Endothelial cell of umbilical vein (primary cell): ENCODE results near the gene ITGA11. TPM values are rescaled to one million over a fixed set of nuclear protein-coding genes. Genes with fewer than 3 reads are reported as not detected.

ENCODE experiments used
- BruUV-seq: library from RNA; stranded (reverse); fragments of 400-500 nt; replicated peaks from 2 replicates; lab custom pipeline; 2021; lab: Mats Ljungman, UMichigan
- CTCF ChIA-PET: fragments of 300-600, 350-600 bp; sonication (Branson Sonifier 250); formaldehyde crosslinking; loops from one replicate; lab custom pipeline; 2021; ENCODE audit warnings: antibody characterized with exemption, inconsistent platforms; lab: Charles Lee
- POLR2A ChIA-PET: fragments of 300-600, 350-600 bp; sonication (Branson Sonifier 250); formaldehyde crosslinking; loops from one replicate; lab custom pipeline; 2021; ENCODE audit warnings: antibody characterized with exemption, inconsistent platforms; lab: Charles Lee
- DNase-seq: peaks from one replicate; pipeline ENCODE4 v3.0.0-alpha.2; 2011; ENCODE audit warnings: low read depth, low spot score
- FAIRE-seq: peaks from 2 replicates; lab custom pipeline; 2011; peaks lifted over from hg19 to GRCh38; lab: Jason Lieb, UNC
- H2AFZ ChIP-seq: 2 replicates; pipeline ENCODE4 v1.6.0; 2012; ENCODE audit warnings: low read depth, low read length, control low read depth, inconsistent platforms
- H3K27ac ChIP-seq: 2 replicates; pipeline ENCODE4 v1.5.1; 2011; ENCODE audit warnings: low read depth, mild to moderate bottlenecking, control low read depth, low read length, moderate library complexity; ENCODE audit not compliant: insufficient read depth
- H3K27me3 ChIP-seq, 2 experiments: 2 replicates each; pipeline versions ENCODE4 v1.6.0 to v1.6.1; 2011; ENCODE audit warnings: low read length in 2 of 2, mixed read lengths in 1 of 2; ENCODE audit not compliant: control insufficient read depth in 2 of 2, insufficient read depth in 2 of 2
- H3K36me3 ChIP-seq, 2 experiments: 2 replicates in 1 of 2; 3 replicates in 1 of 2; pipeline ENCODE4 v1.5.1; 2011; ENCODE audit warnings: low read length in 2 of 2, mild to moderate bottlenecking in 1 of 2, moderate library complexity in 1 of 2; ENCODE audit not compliant: control insufficient read depth in 2 of 2, insufficient read depth in 2 of 2; ENCODE audit errors: extremely low read depth in 1 of 2
- H3K4me1 ChIP-seq: 3 replicates; pipeline ENCODE4 v1.5.1; 2011; ENCODE audit warnings: mild to moderate bottlenecking, low read length; ENCODE audit not compliant: control insufficient read depth, insufficient read depth; ENCODE audit errors: extremely low read depth
- H3K4me2 ChIP-seq: 2 replicates; pipeline ENCODE4 v1.6.1; 2011; ENCODE audit warnings: low read length, control low read depth, mixed read lengths; ENCODE audit not compliant: insufficient read depth
- H3K4me3 ChIP-seq, 3 experiments: fragments of 200-600 bp in 1 of 3; sonication (generic), shearing (Covaris generic) in 1 of 3; replicated peaks in 1 of 3; 2 replicates each; pipeline ENCODE4 v1.5.1; 2011 to 2016; ENCODE audit warnings: control low read depth in 3 of 3, low read length in 3 of 3, mild to moderate bottlenecking in 2 of 3, inconsistent platforms in 1 of 3, low read depth in 1 of 3, moderate library complexity in 1 of 3; ENCODE audit not compliant: insufficient read depth in 1 of 3
- H3K79me2 ChIP-seq: 2 replicates; pipeline ENCODE4 v1.6.0; 2012; ENCODE audit warnings: low read length, inconsistent platforms; ENCODE audit not compliant: control insufficient read depth, insufficient read depth
- H3K9ac ChIP-seq: replicated peaks from 2 replicates; pipeline ENCODE3; 2011; ENCODE audit warnings: low read length, control low read depth; ENCODE audit not compliant: insufficient read depth; ENCODE audit errors: extremely low read depth
- H3K9me1 ChIP-seq: replicated peaks from 3 replicates; pipeline ENCODE4 v1.6.0; 2011; ENCODE audit warnings: mild to moderate bottlenecking, low read length; ENCODE audit not compliant: control insufficient read depth, insufficient read depth; ENCODE audit errors: extremely low read depth
- H3K9me3 ChIP-seq: replicated peaks from 2 replicates; pipeline ENCODE4 v1.5.1; 2012; ENCODE audit warnings: low read length, inconsistent platforms; ENCODE audit not compliant: control insufficient read depth, insufficient read depth
- H4K20me1 ChIP-seq: replicated peaks from 2 replicates; pipeline ENCODE3; 2011; ENCODE audit warnings: mild to moderate bottlenecking, low read length; ENCODE audit not compliant: control insufficient read depth, insufficient read depth; ENCODE audit errors: extremely low read depth
- CTCF ChIP-seq, 2 donors: IDR thresholded peaks; 1 replicate in 1 of 2; 2 replicates in 1 of 2; pipeline ENCODE4 v1.5.1; 2011; ENCODE audit warnings: low read length in 2 of 2, mild to moderate bottlenecking in 2 of 2, moderate library complexity in 2 of 2, control low read depth in 1 of 2, inconsistent platforms in 1 of 2, low read depth in 1 of 2; ENCODE audit not compliant: insufficient read depth in 1 of 2; ENCODE audit errors: extremely low read depth in 1 of 2
- EZH2 ChIP-seq: IDR thresholded peaks from 2 replicates; pipeline ENCODE4 v1.6.1; 2012; ENCODE audit warnings: borderline replicate concordance, low read depth, mild to moderate bottlenecking, moderate library complexity, low read length, inconsistent platforms; ENCODE audit not compliant: severe bottlenecking
- FOS ChIP-seq: IDR thresholded peaks from 2 replicates; pipeline ENCODE4 v1.6.1; 2011; ENCODE audit warnings: mild to moderate bottlenecking, low read length, moderate library complexity, borderline replicate concordance; ENCODE audit not compliant: insufficient read depth
- GATA2 ChIP-seq: IDR thresholded peaks from 2 replicates; pipeline ENCODE4 v1.7.0; 2011; ENCODE audit warnings: low read depth, mild to moderate bottlenecking, moderate library complexity, mixed read lengths, low read length; ENCODE audit not compliant: insufficient read length, insufficient read depth
- JUN ChIP-seq: IDR thresholded peaks from 2 replicates; pipeline ENCODE4 v1.6.1; 2011; ENCODE audit warnings: borderline replicate concordance, low read depth; ENCODE audit not compliant: insufficient read length, insufficient read depth
- MAX ChIP-seq: IDR thresholded peaks from 2 replicates; pipeline ENCODE4 v1.6.1; 2011; ENCODE audit not compliant: insufficient read depth, insufficient read length
- MYC ChIP-seq: IDR thresholded peaks from one replicate; pipeline ENCODE4 v1.6.1; 2011; ENCODE audit warnings: mild to moderate bottlenecking, low read depth, low read length
- POLR2A ChIP-seq: IDR thresholded peaks from 2 replicates; pipeline ENCODE4 v1.6.1; 2012; ENCODE audit warnings: low read depth, mild to moderate bottlenecking, control low read depth, low read length
- POLR2AphosphoS5 ChIP-seq: IDR thresholded peaks from 2 replicates; pipeline ENCODE4 v1.6.1; 2012; ENCODE audit warnings: low read depth, mild to moderate bottlenecking, control low read depth, low read length, moderate library complexity; ENCODE audit not compliant: insufficient read depth
- dilution Hi-C: fragments of 300-500 bp; cut with MboI; formaldehyde crosslinking; loops from one replicate; pipeline ENCODE4 v1.15.0; 2019; ENCODE audit warnings: low sequenced_read_pairs; ENCODE audit not compliant: extremely low pct_ligation_motif_present
- intact Hi-C: fragments of 100-400 bp; cut with micrococcal nuclease; formaldehyde crosslinking; loops from one replicate; pipeline ENCODE4 v1.10.0; 2022
- polyA plus RNA-seq, 4 experiments: library from polyadenylated mRNA; depleted of rRNA in 3 of 4; stranded (reverse) in 3 of 4; unstranded in 1 of 4; fragments of >200 nt; gene quantifications; 2 replicates each; pipeline versions ENCODE4 v1.2.1 to v1.2.3, GENCODE V29; 2011 to 2012; ENCODE audit warnings: missing spikeins in 1 of 4
- total RNA-seq: library from RNA; stranded (reverse); gene quantifications from 2 replicates; pipeline ENCODE4 v1.2.3, GENCODE V29; 2021

Gene ITGA11
- total and polyA plus RNA-seq, 2 donors (not counting 3 experiments of a cell fraction or from before 2014, with no cell fraction given) = 0.18 to 1.0 TPM

- H3K9me1 ChIP-seq = no peaks in the 10 kb centered on the region
- no peaks in the 10 kb centered on the region for H3K27me3 ChIP-seq
- intact Hi-C loops (no loop called here), dilution Hi-C loops (no loop called here)
- FAIRE-seq = no peak
- H3K4me3 ChIP-seq = no peak overlapping the region
- no peak overlapping the region for H3K9ac ChIP-seq
- ChIA-PET POLR2A (interaction anchor here (0.6 kb wide), 1 partner anchor 347 kb away, joined by 4 read pairs; no protein-coding TSS in a partner anchor), CTCF (interaction anchor here (1.4 to 4.7 kb wide), 3 partner anchors 8 to 63 kb away, joined by 3 to 53 read pairs (median 4); no protein-coding TSS in a partner anchor)
- H3K4me1 ChIP-seq = peaks cover 23% of the 10 kb centered on the region
- TF ChIP-seq GATA2 = no peak
- TF ChIP-seq EZH2 = no peak
- TF ChIP-seq FOS = no peak
- no peak for TF ChIP-seq MAX
- no peak for TF ChIP-seq JUN
- no peak for TF ChIP-seq POLR2AphosphoS5
- no peak for TF ChIP-seq CTCF (IDR thresholded peaks at IDR 0.05; ENCODE audit: extremely low read depth in 1 of 2, insufficient read depth in 1 of 2, low read depth in 1 of 2, low read length in 2 of 2)
- TF ChIP-seq POLR2A = no peak
- TF ChIP-seq MYC = no peak
- H3K9me3 ChIP-seq = no peaks in the 10 kb centered on the region
- no peaks in the 10 kb centered on the region for H3K79me2 ChIP-seq
- DNase-seq = no peak
- H3K4me2 ChIP-seq = no peak overlapping the region
- no TSS peak for BruUV-seq
- H2AFZ ChIP-seq = no peak overlapping the region
- no peaks in the 10 kb centered on the region for H4K20me1 ChIP-seq
- H3K36me3 ChIP-seq = no peaks in the 10 kb centered on the region
- H3K27ac ChIP-seq = no peak overlapping the region
These were observed 61.8 kb downstream of the ITGA11 start for GRCh38 chr15:68369931-68370767.
